GM12878 (cell line): ENCODE measurements around the gene TMPRSS4. TPM values are rescaled to one million over a fixed set of nuclear protein-coding genes. Genes with fewer than 3 reads are reported as not detected.

ENCODE experiments used
- CEBPZ ChIP-seq: fragments of 150-350 bp; IDR thresholded peaks from 2 replicates; pipeline ENCODE4 v1.6.1; 2016; ENCODE audit warnings: low read depth, low read length
- CHD4 ChIP-seq: fragments of 200-600 bp; sonication (generic); IDR thresholded peaks from 2 replicates; pipeline ENCODE4 v1.6.1; 2016; ENCODE audit warnings: mild to moderate bottlenecking
- CREB1 ChIP-seq: IDR thresholded peaks from 2 replicates; pipeline ENCODE4 v1.6.1; 2012; ENCODE audit warnings: low read depth, mild to moderate bottlenecking, inconsistent platforms
- DPF2 ChIP-seq: fragments of 450-650 bp; IDR thresholded peaks from 2 replicates; pipeline ENCODE4 v1.6.1; 2017; ENCODE audit warnings: mild to moderate bottlenecking
- FOXK2 ChIP-seq: fragments of 450-650 bp; IDR thresholded peaks from 2 replicates; pipeline ENCODE4 v1.6.1; 2017; ENCODE audit warnings: mild to moderate bottlenecking, moderate library complexity
- HDAC6 ChIP-seq: fragments of 200-600 bp; sonication (generic); IDR thresholded peaks from one replicate; pipeline ENCODE4 v1.8.0; 2017; ENCODE audit warnings: antibody characterized with exemption; ENCODE audit not compliant: unreplicated experiment
- IKZF1 ChIP-seq: fragments of 450-650 bp; conservative IDR thresholded peaks from 2 replicates; pipeline ENCODE4 v1.6.1; 2017; ENCODE audit warnings: antibody characterized with exemption, mild to moderate bottlenecking
- JUNB ChIP-seq: IDR thresholded peaks from 2 replicates; pipeline ENCODE4 v1.6.1; 2016; ENCODE audit warnings: antibody characterized with exemption, mild to moderate bottlenecking
- JUND ChIP-seq: IDR thresholded peaks from 2 replicates; pipeline ENCODE4 v1.6.1; 2012; ENCODE audit warnings: low read depth, mild to moderate bottlenecking, low read length, improper control_type of control experiment, moderate library complexity
- KAT2A ChIP-seq: conservative IDR thresholded peaks from 2 replicates; pipeline ENCODE4 v1.6.1; 2011; ENCODE audit warnings: low read depth, low read length; ENCODE audit not compliant: control insufficient read depth
- KDM1A ChIP-seq: fragments of 200-600 bp; sonication (generic); IDR thresholded peaks from 2 replicates; pipeline ENCODE4 v1.6.1; 2016; ENCODE audit warnings: borderline replicate concordance
- MAX ChIP-seq: IDR thresholded peaks from 2 replicates; pipeline ENCODE4 v1.6.1; 2012; ENCODE audit warnings: low read depth, low read length, improper control_type of control experiment
- MLLT1 ChIP-seq: fragments of 450-650 bp; IDR thresholded peaks from 2 replicates; pipeline ENCODE4 v1.6.1; 2016; ENCODE audit warnings: mild to moderate bottlenecking
- MTA2 ChIP-seq: fragments of 450-650 bp; IDR thresholded peaks from 2 replicates; pipeline ENCODE4 v1.6.1; 2016; ENCODE audit warnings: low read depth, mild to moderate bottlenecking, moderate library complexity
- NFYA ChIP-seq: IDR thresholded peaks from 2 replicates; pipeline ENCODE4 v1.6.1; 2011; ENCODE audit warnings: low read depth, mild to moderate bottlenecking, low read length, improper control_type of control experiment, borderline replicate concordance
- RBBP5 ChIP-seq: fragments of 200-600 bp; sonication (generic); conservative IDR thresholded peaks from 2 replicates; pipeline ENCODE4 v1.6.1; 2016
- RELA ChIP-seq: fragments of 450-650 bp; IDR thresholded peaks from 2 replicates; pipeline ENCODE4 v1.8.0; 2014; ENCODE audit warnings: borderline replicate concordance; ENCODE audit not compliant: partially characterized antibody
- SIN3A ChIP-seq: IDR thresholded peaks from 2 replicates; pipeline ENCODE4 v1.6.1; 2012; ENCODE audit warnings: low read depth, low read length, improper control_type of control experiment
- SMAD1 ChIP-seq: fragments of 450-650 bp; IDR thresholded peaks from 2 replicates; pipeline ENCODE4 v1.6.1; 2018; ENCODE audit warnings: mild to moderate bottlenecking, low read depth; ENCODE audit not compliant: partially characterized antibody
- SUPT20H ChIP-seq: IDR thresholded peaks from 2 replicates; pipeline ENCODE4 v1.6.1; 2011; ENCODE audit warnings: low read depth, mild to moderate bottlenecking, low read length, moderate library complexity, borderline replicate concordance; ENCODE audit not compliant: control insufficient read depth
- TAF1 ChIP-seq: IDR thresholded peaks from 2 replicates; pipeline ENCODE4 v1.6.1; 2011; ENCODE audit warnings: mild to moderate bottlenecking, low read depth, low read length, borderline replicate concordance
- ZNF687 ChIP-seq: fragments of 450-650 bp; IDR thresholded peaks from 2 replicates; pipeline ENCODE4 v1.6.1; 2017; ENCODE audit warnings: mild to moderate bottlenecking, moderate library complexity
- polyA plus RNA-seq, 11 experiments: library from polyadenylated mRNA; depleted of rRNA in 4 of 11; unstranded in 6 of 11; stranded (reverse) in 5 of 11; fragments of >200 nt; fragmentation: Nextera tagmentation in 4 of 11; fragmentation: Illumina TruSeq in 1 of 11; extraction: Ambion mirVana in 4 of 11; extraction: Trizol in 1 of 11; gene quantifications; 1 replicate in 1 of 11; 2 replicates in 10 of 11; pipeline versions ENCODE4 v1.2.1 to v1.2.3, GENCODE V29; 2011 to 2016; ENCODE audit warnings: inconsistent platforms in 2 of 11, missing spikeins in 2 of 11, low read depth in 1 of 11
- total RNA-seq, 4 experiments: library from RNA; depleted of rRNA in 3 of 4; stranded (reverse); fragments of >200 nt in 3 of 4; fragmentation: Illumina TruSeq in 1 of 4; extraction: Trizol in 1 of 4; gene quantifications; 2 replicates each; pipeline versions ENCODE4 v1.2.1 to v1.2.3, GENCODE V29; 2013 to 2021

Gene TMPRSS4
- total and polyA plus RNA-seq, 10 of the 15 experiments (the other 5 are each of a cell fraction or from before 2014, with no cell fraction given) = 0.14 to 0.26 TPM; not detected in 8

GRCh38 chr11:118051611-118052461 lies 25.0 kb upstream of the TMPRSS4 start (continued):
- TF ChIP-seq CEBPZ (no peak), JUND (no peak), ZNF687 (no peak), CHD4 (no peak), FOXK2 (no peak), JUNB (peak; percentile 86), RBBP5 (no peak), HDAC6 (no peak), SIN3A (no peak), MLLT1 (no peak), IKZF1 (peak; percentile 28; the same call in 1 of the 2 replicates), NFYA (no peak), TAF1 (no peak), RELA (no peak), DPF2 (0 out of 2 replicates have a peak, but pooled peaks have one; percentile 16), MAX (no peak), CREB1 (0 out of 2 replicates have a peak, but pooled peaks have one; percentile 17), KAT2A (no peak), KDM1A (no peak), MTA2 (peak; percentile 38; the same call in 1 of the 2 replicates), SMAD1 (no peak), SUPT20H (no peak)
